Medulla oblongata (tissue), 1 donor: ENCODE results near the gene MAD1L1.

Experiments used
- DNase-seq: peaks from one replicate; pipeline ENCODE4 v3.0.0-alpha.2; 2015; ENCODE audit errors: extremely low spot score

The MAD1L1 gene

DNA sequence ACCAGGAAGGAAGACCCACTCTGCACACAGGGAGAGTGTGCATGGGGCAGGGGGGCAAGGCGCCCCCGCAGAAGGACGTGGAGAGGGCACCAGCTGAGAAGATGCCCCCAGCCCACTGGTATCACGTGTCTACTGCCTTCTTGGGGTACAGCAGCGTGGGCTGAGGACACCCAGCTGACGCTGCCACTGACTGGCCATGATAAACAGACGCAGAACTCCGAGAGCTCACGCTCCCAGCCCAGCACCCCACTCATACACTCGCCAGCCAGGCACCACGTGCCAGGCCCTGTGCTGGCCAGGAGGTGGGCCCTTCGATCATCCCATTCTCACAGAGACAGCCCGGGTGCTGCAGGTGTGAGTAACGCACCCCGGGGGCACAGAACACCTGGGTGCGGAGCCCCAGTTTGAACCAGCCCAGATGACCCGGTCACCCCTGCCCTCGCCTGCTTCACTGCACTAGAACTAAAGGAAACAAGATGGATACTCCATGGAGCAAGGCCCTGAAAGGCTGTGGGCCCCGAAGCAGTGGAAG, 199.8 kb downstream of the MAD1L1 start:
- no peak for DNase-seq

DNA sequence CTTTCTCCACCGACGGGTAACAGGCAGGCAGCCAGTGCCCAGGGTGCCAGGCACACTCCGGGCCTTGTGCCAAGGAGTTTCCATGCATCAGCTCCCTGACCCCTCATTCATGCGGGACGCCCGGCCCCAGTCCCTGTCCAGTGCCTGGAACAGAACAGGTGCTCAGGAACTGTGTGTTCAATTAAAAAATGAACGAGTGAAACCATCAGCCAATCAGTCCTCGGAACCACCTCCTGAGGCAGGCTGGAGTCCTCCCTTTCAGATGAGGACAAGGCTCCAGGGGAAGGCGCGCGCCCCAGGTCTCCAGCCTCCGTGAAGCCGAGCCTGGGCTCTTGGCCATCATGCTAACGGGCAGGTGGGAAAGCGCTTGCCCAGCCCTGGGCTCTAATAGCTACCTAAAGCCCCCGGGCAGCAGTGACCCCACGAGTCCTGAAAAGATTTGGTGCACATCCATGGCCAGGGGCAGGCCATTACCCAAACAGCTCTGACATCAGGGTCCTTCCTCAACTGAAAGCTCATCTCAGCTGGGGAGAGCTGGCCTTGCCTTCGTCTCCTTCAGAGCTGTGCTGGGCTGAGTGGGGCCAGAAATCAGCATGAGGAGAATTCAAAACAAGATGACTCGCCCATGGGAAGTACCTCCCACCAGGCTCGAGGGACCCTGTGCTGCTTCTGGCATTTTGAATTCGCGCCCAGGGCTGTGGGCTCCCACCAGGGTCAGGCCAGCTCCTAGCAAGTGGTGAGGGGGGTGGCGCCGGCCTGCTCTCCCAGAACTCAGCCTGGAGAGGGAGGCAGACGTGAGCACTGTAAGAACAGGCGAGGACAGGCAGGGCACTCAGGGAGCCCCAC, 200.5 kb downstream of the MAD1L1 start:
- DNase-seq: no peak

GRCh38 chr7:2031451-2031845, 201.3 kb downstream of the MAD1L1 start:
- DNase-seq: no peak

DNA sequence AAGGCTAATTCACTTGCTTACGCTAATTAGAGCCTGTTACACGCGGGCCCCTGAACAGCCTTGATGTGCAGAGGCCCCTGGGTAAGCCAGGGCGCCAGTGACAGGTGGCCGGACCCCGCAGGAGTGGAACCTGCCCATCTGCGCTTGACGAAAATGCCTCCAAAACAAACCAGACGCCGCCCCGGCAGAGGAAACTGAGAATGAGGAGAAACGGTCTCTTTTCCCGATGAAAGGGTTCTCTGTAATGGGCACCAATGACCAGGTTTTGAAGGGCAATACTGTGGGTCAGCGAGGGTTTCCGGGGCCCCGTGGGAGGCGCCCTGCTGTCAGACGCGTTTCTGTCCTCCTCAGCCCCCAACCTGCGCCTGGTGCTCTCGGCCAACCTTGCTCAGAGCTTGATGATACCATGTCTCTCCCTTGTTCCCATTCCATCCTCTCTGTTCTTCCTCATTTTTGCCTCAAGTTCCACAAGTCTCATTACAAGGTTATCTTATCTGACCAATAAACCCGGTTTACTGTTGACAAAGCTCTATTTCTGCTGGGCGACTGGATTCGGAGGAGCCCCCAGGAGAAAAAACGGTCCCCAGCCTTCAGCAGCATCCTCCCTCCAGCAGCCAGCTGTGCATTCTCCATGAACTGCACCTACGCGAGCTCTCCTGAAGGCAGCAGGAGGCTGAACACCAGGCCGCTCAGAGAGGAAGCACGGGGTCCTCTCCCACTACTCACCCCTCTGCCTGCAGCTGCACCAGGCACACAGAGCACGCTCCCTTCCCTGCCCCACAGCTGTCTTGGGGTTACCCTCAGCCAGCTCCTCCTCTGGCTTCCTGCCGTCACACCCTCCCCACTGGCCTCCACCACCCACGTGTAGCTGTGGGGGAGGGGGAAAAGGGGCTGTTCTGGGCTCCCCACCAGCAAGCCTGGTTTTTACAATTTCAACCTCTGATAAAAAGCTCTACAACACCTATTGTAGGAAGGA, 202.0 kb downstream of the MAD1L1 start:
- no peak for DNase-seq

DNA sequence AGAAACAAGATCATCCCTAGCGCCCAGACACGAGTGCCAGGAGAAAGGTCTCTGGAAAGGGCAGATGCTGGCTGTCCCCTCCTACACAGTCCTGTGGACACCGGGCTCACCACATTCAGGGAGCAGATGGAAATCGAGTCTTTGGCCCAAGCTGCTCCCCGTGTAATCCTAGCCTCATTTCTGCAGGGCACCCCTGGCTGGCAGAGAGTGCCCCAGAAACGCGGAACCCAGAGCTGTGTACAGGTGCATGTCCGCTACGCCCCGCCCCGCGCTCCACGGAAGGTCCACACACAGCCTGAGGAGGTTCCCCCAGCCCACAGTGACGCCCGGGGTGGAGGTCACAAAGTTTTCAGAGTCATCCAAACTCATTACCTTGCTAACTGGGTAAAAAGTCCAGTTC, 202.8 kb downstream of the MAD1L1 start:
- DNase-seq: no peak

- DNase-seq: no peak
These were observed 203.4 kb downstream of the MAD1L1 start for GRCh38 chr7:2029211-2029905.

GRCh38 chr7:2028733-2029132, 204.0 kb downstream of the MAD1L1 start:
- no peak for DNase-seq

DNA sequence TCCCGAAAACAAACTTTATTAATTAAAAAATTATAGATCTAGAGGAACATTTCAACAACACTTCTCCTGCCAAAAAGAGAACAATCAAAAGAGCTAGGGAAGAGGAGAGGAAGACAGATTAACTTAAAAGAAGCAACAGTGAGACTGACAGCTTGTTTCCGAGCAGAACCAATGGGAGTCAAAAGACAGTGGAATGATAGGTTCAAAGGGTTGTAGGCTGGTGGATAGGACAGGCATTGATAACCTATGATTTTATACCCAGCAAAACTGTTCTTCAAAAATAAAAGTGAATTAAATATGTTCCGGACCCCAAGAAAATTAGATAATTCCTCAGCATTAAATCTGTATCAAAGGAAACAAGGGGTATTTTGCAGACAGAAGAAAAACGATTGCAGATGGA, 207.6 kb downstream of the MAD1L1 start:
- no peak for DNase-seq

DNA sequence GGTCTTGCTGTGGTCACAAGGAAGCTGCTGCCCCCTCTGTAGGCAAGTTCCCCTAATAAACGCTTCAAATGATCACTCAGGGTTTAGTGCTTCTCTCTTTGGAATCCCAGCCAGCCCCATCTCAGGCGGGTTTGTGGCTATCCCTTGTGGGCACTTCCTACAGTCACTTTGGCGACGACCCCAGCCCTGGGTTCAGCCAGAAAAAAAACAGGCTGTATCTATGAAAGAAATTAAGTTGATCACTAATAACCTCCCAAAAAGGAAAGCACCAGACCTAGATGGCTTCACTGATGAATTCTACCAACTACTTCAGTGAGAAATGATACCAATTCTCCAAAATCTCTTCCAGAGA, 208.2 kb downstream of the MAD1L1 start:
- DNase-seq: no peak

- no peak for DNase-seq
These were observed 208.7 kb downstream of the MAD1L1 start for GRCh38 chr7:2023877-2024566.

DNA sequence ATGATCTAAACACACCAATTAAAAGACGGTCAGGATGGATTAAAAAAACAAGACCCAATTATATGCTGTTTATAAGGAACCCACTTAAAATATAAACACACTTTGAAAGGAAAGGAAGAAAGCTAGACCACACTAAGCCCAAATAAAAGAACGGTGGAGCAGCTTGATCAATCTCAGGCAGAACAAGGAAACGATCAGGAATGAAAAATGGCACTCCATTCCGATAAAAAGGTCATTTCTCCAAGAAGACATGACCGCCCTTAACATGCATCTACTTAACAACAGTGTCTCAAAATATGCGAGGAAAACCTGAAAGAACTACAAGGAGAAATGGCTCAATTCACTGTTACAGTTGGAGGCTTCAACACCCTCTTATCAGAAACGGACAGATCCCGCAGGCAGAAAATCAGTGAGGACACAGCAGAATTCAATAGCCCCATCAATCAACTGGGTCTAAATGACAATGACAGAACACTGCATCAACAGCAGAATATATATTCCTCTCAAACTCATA, 210.0 kb downstream of the MAD1L1 start:
- DNase-seq: no peak

DNA sequence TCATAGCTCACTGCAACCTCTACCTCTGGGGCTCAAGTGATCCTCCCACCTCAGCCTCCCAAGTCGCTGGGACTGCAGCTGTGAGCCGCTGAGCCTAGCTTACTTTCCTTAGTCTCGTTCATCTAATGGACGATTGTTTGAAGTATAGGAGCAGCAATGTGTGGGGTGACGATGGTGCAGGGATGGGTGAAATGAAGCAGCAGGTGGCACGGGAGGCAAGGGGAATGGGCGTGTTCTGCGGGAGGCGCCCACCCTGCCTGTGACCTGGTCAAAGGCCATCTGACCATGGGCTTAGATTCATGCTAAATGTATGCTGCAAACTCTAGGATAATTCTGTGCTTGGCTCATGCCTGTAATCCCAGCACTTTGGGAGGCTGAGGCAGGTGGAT, 210.7 kb downstream of the MAD1L1 start:
- DNase-seq: no peak

DNA sequence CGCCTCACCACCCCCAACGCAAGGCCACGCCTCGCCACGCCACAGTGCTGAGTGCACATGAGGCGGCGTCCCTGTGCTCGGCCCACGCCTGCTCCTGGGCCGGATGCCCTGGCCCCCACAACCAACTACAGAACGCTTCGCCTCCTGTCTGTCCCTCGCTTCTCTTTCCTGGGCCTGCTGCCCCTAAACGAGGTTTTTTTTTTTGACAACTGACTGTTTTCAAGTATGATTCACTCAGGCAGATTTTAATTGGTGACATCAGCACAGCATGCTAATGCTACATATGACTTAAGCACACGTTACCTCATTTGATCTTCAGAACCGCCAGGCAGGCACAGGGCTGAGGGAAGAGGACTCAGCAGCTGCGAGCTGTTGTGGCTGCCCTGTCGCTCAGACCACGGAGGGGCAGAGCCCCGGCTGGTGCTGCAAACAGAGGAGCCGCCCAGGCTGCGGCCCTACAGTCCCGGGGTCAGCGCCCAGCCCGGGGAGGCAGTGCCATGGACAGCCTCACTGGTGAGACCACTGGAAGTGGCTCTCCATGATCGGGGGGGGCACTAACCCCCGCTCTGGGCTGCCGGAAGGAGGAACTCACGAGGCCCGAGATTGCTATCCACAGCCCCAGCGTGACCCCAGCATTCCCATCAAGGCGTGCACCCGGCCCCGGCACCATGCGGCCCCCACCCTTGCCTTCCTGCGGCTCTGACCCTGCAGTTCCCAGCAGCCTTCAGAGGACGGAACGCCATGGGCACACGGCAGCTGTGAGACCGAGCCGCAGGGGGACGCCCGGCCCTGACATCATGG, 212.8 kb downstream of the MAD1L1 start:
- no peak for DNase-seq

- DNase-seq: no peak
These were observed 213.4 kb downstream of the MAD1L1 start for GRCh38 chr7:2019461-2019710.

GRCh38 chr7:2018569-2019460, 213.9 kb downstream of the MAD1L1 start:
- no peak for DNase-seq

GRCh38 chr7:2017914-2018568, 214.7 kb downstream of the MAD1L1 start:
- no peak for DNase-seq

GRCh38 chr7:2017481-2017891, 215.3 kb downstream of the MAD1L1 start:
- no peak for DNase-seq

- no peak for DNase-seq
These were observed 215.8 kb downstream of the MAD1L1 start for GRCh38 chr7:2016761-2017480.
